Measurements from ENCODE around the gene PRAMEF17.
"Not testable (repeated sequence)": the region's sequence is repeated elsewhere in the genome, so short reads cannot be mapped to it uniquely, and the experiment has no call there.

DNA sequence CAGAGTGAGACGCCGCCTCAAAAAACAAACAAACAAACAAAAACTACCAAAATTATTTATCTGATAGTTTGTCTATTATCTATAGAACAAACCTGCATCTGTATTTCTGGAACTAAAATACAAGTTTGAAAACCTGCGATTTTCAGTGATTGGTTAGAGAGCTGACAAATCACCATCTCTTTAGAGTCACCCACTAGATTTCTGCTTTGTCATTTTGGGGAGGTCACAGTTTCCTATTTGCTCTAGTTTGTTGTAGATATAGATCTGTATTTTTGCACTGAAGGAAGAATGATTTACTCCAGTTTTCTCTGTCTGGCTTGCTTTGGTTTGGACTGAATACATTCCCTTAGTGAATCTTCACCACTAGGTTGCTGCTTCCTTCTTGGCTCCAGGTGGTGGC lies 22.9 kb upstream of the PRAMEF17 start:
- not testable (repeated sequence) for TF ChIP-seq EZH2, EZH2phosphoT487 (IDR thresholded peaks at IDR 0.05)
- TF ChIP-seq, protein P1, sequence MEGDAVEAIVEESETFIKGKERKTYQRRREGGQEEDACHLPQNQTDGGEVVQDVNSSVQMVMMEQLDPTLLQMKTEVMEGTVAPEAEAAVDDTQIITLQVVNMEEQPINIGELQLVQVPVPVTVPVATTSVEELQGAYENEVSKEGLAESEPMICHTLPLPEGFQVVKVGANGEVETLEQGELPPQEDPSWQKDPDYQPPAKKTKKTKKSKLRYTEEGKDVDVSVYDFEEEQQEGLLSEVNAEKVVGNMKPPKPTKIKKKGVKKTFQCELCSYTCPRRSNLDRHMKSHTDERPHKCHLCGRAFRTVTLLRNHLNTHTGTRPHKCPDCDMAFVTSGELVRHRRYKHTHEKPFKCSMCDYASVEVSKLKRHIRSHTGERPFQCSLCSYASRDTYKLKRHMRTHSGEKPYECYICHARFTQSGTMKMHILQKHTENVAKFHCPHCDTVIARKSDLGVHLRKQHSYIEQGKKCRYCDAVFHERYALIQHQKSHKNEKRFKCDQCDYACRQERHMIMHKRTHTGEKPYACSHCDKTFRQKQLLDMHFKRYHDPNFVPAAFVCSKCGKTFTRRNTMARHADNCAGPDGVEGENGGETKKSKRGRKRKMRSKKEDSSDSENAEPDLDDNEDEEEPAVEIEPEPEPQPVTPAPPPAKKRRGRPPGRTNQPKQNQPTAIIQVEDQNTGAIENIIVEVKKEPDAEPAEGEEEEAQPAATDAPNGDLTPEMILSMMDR (IDR thresholded peaks at IDR 0.05), result not testable (repeated sequence)
